Gastroesophageal sphincter (tissue), 3 donors: Measurements from ENCODE around the gene MVB12B.

Experiments
- CTCF ChIP-seq, 4 experiments: fragments of 200-600 bp in 2 of 4; fragments of 450-650 bp in 2 of 4; sonication (generic) in 1 of 4; IDR thresholded peaks; one replicate each; pipeline ENCODE4 v1.5.1; 2017 to 2019; ENCODE audit warnings: antibody characterized with exemption in 4 of 4, mild to moderate bottlenecking in 2 of 4, moderate library complexity in 2 of 4
- POLR2A ChIP-seq, 2 donors: fragments of 450-650 bp; IDR thresholded peaks; one replicate each; pipeline ENCODE4 v1.6.1; 2017; ENCODE audit warnings: antibody characterized with exemption in 2 of 2, mild to moderate bottlenecking in 2 of 2, moderate library complexity in 1 of 2

GRCh38 chr9:126386088-126386487 lies 59.5 kb downstream of the MVB12B start:
- TF ChIP-seq CTCF (IDR thresholded peaks at IDR 0.05): peak in 1 of 4 experiments; percentile 34
- TF ChIP-seq POLR2A (IDR thresholded peaks at IDR 0.05): no peak
